Stimulated activated CD8-positive, alpha-beta memory T cell treated with anti-CD3 and anti-CD28 coated beads, Interleukin-2, amount 100 ng/mL, for 1 hour (primary cell): ENCODE measurements around the gene PLIN5.

Source experiments
- DNase-seq, 2 donors: peaks; one replicate each; pipeline ENCODE4 v3.0.0-alpha.2; 2020; ENCODE audit warnings: low read depth in 2 of 2

Gene PLIN5, protein sequence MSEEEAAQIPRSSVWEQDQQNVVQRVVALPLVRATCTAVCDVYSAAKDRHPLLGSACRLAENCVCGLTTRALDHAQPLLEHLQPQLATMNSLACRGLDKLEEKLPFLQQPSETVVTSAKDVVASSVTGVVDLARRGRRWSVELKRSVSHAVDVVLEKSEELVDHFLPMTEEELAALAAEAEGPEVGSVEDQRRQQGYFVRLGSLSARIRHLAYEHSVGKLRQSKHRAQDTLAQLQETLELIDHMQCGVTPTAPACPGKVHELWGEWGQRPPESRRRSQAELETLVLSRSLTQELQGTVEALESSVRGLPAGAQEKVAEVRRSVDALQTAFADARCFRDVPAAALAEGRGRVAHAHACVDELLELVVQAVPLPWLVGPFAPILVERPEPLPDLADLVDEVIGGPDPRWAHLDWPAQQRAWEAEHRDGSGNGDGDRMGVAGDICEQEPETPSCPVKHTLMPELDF

DNA sequence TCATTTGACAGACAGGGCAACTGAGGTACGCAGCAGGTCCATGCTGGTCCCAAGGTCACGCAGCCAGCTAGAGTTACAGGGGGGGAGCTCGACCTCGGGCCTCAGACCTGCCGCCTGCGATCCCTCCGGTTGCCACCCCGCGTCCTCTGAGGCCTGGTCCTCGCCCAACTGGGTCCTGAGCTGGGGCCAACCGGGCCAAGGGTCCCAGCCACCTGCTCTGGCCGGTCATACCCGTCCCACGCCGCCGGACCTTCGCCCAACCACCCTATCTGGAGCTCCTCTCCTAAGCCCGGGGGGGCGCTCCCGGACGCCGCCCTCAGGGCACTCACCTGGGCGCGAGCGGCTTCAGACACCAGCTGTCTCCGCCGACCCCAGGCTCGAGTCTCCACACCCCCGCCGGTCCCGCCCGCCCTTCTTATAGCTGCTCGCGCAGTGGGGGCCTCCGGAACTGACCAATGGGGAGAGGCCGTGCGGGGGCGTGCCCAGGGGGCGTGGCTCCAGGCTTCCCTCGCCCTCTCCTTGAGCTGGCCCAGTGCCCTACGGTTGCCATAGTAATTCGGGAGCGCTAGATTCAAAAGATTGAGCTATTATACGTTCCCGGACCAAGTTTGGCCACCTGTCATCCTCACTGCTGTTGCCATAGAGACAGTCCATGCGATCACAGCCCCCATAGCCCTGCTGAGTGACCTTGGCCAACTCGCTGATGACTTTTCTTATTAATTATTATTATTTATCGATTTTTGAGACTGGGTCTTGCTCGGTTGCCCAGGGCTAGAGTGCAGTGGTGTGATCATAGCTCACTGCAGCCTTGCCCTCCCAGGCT is at the start of gene PLIN5:
Gene PLIN5, minus strand, starts transcription at position 389 of the 823 bp plus-strand sequence. CDS start 1,150 bp downstream, outside the sequence.
- no peak for DNase-seq

DNA sequence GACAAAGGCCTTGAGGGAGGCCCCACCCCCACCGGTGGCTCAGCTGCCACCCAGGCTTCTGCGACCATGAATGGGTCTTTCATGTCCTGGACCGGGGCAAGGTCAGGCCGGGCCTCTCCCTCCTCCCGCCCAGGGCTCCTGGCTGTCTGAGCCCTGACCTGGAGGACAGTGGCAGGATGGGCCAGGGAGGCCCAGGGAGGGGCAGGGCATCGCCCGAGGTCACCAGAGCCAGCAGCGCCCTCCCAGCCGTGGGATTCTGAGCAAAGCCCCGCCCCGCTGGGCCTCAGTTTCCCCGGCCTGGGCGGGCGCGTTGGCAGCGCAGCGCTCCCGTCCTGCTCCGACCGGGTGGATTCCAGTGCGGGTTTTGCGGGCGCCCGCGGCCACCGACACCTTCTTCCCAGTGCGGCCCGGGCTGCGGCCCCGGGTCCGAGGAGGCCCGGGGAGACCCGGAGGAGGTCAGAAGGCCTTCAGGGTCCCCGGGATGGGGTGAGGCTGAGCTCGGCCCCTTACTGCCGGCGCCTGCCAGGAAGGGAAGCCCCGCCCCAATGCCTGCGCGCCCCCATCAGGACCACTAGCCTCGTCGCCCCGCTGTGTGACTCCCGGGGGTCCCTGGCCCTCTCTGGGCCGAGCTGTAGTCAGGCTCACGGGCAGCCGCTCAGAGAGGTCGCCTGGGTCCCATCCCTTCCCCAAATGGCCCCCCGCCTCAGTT is 49.1 kb upstream of the PLIN5 start:
- DNase-seq: no peak

DNA sequence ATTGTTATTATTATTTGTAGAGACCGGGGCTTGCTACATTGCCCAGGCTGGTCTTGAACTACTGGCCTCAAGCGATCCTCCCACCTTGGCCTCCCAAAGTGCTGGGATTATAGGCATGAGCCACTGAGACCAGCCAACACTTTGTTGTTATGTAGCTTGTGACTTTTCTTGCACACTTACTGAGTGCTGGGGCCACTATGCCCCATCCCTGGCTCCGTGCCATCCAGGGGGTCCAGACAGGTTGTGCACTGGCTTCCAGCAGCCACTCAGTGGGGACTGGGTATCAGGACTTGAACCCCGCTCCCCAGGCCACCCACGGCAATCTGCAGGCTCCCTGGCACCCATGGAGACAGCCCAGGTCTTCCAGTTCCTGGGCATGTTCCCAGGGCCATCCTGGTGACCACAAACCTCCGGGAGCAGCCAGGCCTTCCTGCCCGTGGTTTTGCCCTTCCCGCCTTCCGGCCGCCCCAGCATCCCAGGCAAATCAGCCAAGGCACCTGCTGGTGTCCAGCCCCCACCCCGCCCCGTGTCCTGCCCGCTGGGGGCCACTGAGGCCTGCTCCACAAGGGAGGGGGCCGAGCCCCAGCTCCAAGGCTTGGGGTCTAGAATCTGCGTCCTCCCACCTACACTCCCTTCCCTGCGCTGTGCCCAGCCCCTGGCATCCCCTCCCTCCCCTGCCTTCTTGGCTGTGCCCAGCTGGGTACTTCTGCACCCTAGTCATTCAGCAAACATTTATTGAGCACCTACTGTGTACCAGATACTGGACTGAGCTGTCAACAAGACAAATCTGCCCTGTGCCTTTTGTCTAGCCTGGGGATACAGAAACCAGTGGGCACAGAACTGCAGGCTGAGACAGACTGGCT is 48.2 kb upstream of the PLIN5 start:
- no peak for DNase-seq

DNA sequence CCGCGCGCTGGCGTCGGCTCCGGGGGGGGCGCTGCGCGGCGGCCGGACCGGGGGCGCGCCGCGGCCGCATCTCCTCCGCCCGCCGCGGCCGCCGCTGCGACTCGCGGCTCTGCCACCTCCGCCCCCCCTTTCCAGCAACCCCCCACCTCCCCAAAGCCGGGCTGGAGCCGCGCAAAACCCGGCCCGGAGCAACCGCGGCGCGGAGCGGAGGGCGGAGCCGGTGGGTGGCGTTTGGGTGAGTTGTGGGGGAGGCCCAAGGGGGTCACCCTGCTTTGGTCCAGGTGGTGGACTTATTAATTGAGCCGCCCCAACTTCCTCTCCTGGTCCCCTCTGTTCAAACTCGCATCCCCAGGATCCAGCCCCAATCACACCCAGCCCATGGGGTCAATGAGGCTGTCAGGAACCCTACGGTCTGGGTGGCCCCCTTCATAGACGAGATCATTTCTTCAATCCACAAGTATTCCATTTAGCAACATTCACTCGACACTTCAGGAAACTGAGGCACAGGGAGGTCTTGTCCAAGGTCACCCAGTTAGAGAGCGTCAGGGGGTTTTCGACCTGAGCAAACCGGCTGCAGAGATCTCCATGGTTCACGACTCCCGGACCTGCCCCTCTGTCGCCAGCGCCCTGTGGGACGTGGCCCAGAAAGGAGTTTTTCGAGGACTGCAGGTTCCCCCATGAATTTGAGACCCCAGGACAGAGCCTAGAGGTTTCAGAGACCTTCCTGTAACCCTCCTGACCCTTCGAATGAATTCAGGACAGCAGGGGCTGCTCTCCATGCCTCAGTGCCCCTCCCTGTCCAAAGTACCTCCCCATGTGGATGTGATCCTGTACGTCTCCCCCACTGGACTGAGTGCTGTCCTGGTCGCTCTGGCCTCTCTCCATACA is 46.9 kb upstream of the PLIN5 start:
- DNase-seq: no peak

DNA sequence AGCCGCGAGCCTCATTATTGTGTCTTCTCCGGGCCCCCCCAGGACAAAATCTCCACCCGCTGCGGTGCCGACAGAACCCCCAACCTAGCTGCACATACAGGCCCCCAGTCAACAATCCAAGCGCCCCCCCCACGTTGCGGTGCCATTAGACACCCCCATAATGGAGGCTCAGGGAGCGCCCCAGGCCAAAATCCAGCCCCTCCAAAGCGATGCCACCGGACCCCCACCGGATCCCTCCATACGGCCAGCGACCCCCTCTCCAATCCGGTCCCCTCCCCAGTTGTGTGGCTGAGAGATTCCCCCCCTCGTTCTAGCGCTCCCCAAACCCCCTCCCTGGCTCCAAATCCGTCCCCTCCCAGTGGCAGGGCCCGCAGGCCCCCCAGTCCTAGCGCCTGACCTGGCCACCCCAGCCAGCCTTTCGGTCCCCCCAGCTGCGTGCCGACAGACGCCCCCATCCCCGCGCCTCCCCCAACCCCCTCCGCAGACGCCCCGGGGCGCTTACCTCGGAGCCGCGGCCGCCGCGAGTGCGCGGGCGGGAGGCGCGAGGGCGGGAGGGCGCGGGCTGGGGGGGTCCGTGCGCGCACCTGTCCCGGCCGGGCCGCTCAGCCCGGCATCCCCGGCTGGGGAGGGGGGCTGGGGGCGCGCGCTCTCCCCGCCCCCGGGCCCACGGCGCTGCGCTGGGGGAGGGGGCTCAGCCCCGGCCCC is 46.1 kb upstream of the PLIN5 start:
- no peak for DNase-seq

DNA sequence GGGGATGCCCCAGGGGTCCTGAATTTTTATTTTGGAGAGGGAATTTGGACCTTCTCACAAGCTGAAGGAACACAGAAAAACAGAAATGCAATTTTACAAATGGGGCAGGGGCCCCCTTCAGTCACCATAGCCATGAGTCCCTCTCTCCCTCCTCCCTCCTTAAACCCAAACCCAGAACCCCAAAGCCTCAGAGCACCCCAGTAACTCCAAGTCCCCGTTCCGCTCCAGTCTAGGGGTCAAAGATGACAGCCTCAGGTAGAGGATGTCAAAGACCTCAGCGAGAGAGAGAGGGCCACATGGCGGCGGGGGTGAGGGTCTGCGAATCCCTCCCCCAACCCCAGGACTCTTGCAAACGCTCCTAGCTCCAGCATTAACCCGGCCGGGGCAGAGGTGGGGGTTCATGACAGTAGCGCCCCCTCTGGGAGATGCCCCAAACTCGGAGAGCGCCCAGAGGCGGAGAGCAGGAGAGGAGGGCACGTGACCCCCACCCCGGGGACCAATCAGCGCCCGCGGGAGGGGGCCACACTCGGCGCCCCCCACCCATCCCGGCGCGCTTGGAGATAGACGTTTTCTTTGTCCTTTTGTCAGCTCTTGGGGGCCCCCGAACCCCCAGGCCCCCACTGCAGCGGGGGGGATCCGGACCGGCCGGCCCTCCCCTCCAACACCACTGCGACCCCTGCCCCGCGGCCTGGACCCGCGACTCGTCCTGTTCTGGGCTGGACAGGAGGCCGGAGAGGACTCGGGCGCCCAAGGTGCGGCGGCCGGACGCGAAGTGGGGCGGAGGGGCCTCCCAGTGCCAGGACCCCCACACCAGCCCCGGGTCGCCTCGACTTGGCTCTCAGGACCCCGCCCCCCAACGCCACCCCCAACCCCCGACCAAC is 45.2 kb upstream of the PLIN5 start:
- DNase-seq: no peak

DNA sequence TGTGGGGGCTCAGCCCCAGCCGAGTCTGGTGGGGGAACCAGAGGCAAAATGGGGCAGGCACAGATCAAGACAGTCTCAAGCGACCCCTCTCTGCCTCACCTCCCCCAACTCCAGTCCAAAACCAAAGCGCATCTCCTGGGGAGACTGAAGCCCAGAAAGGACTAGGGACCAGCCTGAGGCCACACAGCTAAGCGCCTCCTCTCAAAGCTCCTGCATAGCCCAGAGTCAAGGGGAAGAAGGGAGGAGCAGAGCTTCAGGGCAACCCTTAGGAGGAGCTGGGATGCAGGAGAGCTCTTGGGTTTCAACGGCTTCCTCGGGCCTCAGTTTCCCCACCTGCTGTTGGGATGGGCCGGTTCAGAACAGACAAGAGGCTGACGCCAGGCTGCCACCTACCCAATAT is 44.4 kb upstream of the PLIN5 start:
- DNase-seq: no peak

DNA sequence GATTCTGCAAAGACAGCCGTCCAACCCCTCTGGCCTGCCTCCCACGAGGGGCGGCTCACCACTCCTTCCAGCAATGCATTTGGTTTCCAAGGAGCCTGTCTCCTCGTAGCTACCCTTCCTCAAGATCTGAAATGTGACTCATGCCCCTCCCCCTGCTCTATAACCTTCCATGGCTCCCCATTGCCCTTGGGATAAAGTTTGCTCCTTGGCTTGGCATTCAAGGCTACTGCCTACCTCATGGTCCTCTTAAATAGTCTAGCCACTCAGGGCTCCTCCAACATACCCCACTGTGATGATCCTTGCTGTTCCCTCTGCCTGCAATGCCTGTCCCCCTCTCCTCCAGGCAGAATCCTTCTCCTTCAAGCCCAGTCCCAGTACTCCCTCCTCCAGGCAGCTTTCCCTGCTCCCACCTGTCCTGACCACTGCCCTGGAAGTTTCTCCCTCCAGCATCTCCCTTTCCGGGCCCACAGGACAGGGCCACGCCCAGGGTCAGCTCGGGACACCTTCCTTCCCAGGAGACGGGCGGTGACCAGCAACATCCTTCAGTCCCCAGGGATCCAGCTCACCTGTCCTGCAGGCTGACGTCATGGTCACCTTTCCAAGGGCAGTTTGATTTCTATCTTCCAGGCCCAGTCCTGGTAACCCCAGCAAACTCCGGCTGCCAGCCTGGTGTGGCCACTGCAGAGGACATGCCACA is 43.7 kb upstream of the PLIN5 start:
- no peak for DNase-seq

DNA sequence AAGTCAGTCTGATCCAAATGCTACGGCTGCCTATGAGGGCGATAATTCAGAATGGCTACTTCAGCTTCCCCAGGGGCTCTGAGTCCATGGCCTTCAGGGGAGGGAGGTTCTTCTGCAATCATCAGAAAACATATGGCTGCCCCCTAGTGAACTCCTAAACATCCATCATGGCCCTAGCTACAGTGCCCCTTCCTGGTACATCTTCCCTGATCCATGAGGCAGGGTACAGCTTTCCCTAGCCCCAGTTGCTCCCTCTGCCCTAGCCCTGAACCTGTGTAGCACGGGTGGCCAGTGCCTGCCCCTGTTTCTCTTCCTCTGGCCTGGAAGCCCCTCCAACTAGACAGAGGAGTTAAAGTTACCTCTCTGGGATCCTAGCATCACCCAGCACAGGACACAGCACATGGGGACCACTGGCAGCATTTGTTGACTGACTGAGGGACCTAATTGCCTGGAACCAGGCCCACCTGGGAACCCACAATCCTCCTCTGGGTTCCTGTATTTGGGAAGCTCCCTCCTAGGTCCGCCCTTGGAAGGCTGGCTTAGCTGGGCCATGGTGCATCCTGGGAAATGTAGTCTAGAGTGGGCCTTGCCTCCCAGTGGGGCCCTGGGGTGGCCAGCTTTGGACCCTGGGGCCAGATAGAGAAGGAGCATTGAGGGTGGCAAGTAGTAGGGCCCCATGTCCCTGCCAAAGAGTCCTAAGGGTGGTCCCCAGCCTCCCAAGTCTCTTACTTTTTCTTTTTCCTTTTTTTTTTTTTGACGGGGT is 42.2 kb upstream of the PLIN5 start:
- no peak for DNase-seq

DNA sequence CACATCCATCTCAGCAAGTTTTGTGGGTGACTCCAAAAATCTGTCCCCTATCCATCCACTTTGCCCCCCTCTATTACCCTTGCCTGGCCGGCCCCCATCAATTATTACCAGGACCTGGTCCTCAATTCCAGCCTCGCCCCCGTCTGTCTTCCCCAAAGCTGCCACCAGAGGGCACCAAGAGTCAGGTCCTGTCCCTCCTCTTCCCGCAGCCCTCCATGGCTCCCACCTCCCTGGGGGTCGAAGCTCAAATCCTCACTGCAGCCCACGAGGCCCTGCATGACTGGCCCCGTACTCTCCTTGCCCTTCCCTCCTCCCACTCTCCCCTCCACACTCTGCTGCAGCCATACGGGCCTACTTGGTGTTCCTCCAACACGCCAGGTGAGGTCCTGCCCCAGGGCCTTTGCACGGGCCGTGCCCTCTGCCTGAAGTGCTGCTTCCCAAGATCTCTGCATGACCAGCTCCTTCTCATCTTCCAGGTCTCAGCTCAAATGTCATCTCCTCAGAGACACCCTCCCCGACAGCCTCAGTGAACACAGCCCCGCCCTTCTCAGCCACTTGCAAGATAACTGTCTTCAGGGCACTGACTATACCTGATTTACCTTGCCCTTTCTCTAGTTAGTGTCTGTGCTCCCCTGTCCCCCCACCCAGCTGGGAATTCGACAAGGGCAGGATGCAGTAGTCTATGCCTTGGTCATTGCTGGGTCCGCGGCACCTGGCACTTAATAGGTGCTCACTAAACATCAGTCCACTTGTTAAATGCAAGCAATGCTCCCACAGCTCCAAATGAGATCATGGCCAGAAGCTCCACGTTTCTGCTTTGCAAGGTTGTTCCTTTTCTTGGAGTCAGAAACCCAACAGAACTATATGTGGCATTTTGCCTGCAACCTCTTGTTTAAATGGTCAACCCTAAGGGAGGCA is 41.3 kb upstream of the PLIN5 start:
- peak; percentile 39 to 52 for DNase-seq

DNA sequence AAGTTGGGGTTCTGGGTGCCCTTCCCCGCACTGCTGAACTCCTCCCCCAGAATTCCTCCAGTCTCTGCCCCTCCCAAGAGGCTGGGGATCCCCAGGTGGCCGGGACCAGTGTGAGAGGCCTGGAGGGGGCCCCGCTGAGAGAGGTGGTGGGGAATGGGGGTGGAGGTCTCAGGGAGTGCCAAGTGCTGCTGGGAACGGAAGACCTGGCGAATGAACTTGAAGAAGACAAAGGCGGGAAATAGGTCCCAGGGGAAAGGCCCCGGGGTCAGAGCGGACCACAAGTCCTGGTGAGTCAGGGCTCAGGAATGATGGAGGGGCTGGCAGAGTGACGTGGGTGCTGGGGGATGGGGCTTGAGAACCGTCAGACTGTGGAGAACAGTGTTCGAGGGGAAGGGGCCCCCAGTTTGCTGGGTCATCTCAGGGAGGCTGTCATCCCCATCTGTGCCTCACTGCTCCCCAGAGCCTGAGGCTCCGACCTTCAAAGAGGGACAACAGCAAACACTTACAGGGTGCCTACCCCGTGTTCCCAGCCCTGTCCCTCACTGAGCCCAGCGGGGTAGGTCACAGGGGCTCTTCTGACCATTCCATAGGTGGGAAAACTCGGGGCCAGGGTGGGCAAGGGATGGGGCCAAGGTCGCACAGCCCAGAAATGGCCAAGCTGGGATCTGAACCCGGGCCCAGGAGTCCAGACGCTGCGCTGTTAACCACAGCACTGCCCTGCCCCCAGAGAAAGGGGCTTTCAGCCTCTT is 40.4 kb upstream of the PLIN5 start:
- no peak for DNase-seq

DNA sequence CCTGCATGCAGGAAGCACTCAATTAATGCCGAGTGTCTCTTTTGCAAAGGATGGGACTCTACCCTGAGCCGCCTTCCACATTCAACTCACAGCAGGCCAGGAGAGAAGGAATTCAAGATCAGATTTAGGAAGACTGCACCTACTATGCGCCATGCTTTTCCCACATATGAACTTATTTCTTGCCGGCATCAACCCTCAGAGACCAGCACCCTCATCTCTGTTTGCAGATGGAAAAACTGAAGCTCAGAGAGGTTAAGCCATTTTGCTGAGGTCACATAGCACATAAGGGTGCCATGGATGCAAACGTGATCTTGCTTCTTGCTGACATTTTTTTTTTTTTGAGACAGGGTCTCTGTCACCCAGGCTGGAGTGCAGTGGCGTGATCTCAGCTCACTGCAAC is 38.7 kb upstream of the PLIN5 start:
- no peak for DNase-seq

DNA sequence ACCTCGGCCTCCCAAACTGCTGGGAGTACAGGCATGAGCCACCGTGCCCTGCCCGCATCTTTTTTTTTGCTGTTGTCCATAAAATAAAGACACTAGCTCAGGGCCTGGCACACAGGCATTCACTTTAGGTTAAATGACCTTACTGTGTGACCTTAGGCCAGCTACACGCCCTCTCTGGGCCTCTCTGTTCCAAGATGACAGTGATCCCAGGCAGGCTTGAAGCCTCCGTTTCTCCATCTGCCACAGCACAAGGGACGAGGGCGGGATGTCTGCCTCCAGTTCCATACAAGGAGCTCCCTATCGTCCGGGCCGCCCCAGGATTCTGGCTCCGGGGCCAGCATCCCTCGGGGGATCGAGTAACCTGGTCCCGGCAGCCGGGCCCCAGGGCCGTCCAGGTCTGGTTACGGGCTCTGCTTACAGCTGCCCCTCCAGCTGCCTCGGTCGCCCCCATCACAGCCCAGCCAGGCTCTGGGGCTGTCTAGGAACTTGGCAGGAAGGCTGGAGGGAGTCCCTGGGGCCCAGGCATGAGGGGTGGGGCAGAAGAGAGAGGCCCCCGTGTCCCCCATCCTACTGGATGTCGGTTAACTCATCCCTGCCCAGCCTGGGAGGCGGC is 36.4 kb upstream of the PLIN5 start:
- no peak for DNase-seq

DNA sequence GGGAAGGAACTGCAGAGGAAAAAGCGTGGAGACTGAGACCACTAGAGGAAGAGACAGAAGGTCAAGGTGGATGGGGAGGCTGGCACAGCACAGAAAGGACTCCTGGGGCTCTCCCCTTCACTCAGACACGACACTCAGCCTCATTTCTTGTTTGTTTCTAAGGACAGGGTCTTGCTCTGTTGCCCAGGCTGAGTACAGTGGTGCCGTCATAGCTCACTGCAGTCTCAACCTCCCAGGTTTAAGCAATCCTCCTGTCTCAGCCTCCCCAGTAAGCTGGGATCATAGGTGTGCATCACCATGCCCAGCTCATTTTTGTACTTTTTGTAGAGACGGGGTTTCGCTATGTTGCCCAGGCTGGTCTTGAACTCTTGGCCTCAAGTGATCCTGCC is 35.9 kb upstream of the PLIN5 start:
- no peak for DNase-seq

DNA sequence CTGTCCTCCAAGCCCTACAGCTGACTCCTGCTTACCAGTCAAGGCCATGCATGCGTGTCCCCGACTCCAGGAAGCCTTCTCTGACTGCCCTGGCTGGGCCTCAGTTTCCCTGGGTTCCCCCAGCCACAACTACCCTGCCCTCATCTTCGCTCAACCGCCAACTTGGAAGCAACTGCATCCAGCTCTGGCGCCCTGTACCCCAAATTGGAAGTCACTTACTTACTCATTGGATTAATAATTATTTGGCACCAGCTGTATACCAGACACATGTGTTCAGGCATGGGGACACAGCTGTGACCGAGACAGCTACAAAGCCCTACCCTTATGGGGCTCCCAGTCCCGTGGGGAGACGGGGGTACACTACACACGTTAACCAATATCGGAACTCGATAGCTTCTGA is 35.4 kb upstream of the PLIN5 start:
- no peak for DNase-seq
